Stimulated activated CD4-positive, alpha-beta T cell treated with anti-CD3 and anti-CD28 coated beads, Interleukin-15, amount 100 ng/mL, for 48 hours (primary cell): Measurements from ENCODE around the gene VGF.

Experiments
- DNase-seq, 2 donors: peaks; one replicate each; pipeline ENCODE4 v3.0.0-alpha.2; 2020; ENCODE audit warnings: low read depth in 2 of 2

VGF gene

GRCh38 chr7:101185258-101185839 lies 20.0 kb upstream of the VGF start:
- no peak for DNase-seq

GRCh38 chr7:101180130-101180755 lies 14.9 kb upstream of the VGF start, which contains the start of gene NAT16:
Gene NAT16 (minus strand): TSS chr7:101180293. CDS start chr7:101174807, 5,486 bp downstream.
- no peak for DNase-seq

GRCh38 chr7:101179713-101180112 lies 14.3 kb upstream of the VGF start:
- no peak for DNase-seq

GRCh38 chr7:101179117-101179516 lies 13.7 kb upstream of the VGF start:
- DNase-seq: no peak

GRCh38 chr7:101177644-101178043 lies 12.3 kb upstream of the VGF start:
- DNase-seq: no peak

- DNase-seq: no peak
Measured at GRCh38 chr7:101175664-101176063, 10.3 kb upstream of the VGF start.

- no peak for DNase-seq
Measured at GRCh38 chr7:101174322-101174854, 9.0 kb upstream of the VGF start.

- DNase-seq: peak; percentile 52 to 60
Measured at GRCh38 chr7:101173752-101174244, 8.4 kb upstream of the VGF start.

- DNase-seq: no peak
Measured at GRCh38 chr7:101172854-101173751, 7.7 kb upstream of the VGF start.

GRCh38 chr7:101172005-101172853 lies 6.9 kb upstream of the VGF start:
- DNase-seq: no peak

GRCh38 chr7:101171442-101171837 lies 6.1 kb upstream of the VGF start:
- DNase-seq: no peak

- DNase-seq: no peak
Measured at GRCh38 chr7:101170617-101171441, 5.5 kb upstream of the VGF start.

- DNase-seq: peak; percentile 43 to 77
Measured at GRCh38 chr7:101169838-101170551, 4.6 kb upstream of the VGF start.

GRCh38 chr7:101169110-101169837 lies 3.9 kb upstream of the VGF start:
- DNase-seq: no peak

GRCh38 chr7:101168412-101169049 lies 3.2 kb upstream of the VGF start:
- no peak for DNase-seq

- no peak for DNase-seq
Measured at GRCh38 chr7:101167645-101168411, 2.5 kb upstream of the VGF start.

- no peak for DNase-seq
Measured at GRCh38 chr7:101166909-101167644, 1.7 kb upstream of the VGF start.
